Esophagus mucosa (tissue), 1 donor: ENCODE results near the gene KCTD5. TPM values are rescaled to one million over a fixed set of nuclear protein-coding genes. Genes with fewer than 3 reads are reported as not detected.
"Not testable (repeated sequence)": the region's sequence is repeated elsewhere in the genome, so short reads cannot be mapped to it uniquely, and the experiment has no call there.

ENCODE experiments used
- ATAC-seq: fragments of 200-7000 bp; cut with Tn5 transposase; one replicate; pipeline ENCODE4 v1.9.1; 2020
- total RNA-seq: library from RNA; stranded (reverse); gene quantifications from one replicate; pipeline ENCODE4 v1.2.4, GENCODE V29; 2023
- donor health status: DM: yes; HTN: yes; CAD: no.

Gene KCTD5
- total RNA-seq, 1 donor from 2014 or later = 37.7 TPM

DNA sequence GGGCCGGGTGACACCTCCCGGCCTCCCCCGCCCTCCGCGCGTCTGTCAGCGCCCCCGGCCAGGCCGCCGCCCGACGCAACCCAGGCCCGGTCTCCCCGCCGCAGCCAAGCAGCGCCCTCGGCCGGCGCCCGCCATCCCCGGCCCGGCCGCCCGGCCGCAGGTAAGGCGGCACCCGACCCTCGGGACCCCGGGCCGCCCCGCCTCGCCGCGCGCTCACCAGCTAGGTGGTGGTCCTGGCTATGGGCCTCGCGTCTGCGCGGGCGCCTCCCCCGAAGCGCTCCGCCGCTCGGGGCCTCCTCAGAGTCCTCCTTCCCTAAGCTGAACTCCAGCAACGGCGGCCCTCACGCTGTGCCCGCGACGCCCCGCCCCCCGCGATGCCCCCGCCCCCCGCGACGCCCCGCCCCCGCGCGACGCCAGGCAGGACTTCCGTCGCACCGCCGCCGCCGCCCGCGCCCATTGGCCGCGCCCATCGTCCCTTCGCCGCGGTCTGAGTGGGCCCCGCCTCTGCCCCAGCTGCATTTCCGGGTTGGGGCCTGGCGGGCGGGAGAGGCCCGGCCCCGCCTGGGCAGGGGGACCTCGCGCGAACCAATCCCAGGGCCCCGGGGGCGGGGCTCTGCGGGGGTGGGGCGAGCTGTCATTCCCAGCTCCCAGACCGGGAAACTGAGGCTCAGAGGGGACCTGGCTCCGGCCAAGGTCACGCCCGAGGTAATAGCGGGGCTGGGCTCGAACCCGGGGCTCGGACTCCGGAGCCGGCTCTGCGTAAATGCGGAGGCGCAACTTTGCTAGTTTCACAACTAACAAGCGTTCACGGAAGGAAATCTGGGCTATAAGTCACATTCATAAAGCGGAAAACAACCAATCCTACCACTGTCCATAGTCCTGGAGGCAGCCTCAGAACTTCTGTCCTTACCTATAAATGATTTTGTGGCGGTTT is 9.0 kb upstream of the KCTD5 start:
- peak; percentile 96 for ATAC-seq

DNA sequence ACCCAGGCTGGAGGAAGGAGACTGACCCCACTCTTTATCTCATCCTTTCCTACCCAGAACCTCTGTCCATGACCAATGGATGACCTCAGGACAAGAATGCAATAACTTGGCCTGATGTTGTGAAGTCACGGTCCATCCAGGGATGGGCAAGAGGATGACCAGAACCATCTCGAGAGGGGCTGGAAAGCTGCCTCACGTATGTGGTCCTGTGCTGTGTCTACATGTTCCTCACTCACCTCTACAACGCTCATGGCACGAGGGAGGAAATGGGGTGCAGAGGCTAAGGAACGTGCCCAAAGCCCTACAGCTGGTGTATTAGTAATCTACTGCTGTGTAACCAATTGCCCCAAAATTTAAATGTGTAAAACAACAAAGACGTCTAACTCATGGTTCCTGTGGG is 7.3 kb upstream of the KCTD5 start:
- ATAC-seq = no peak

GRCh38 chr16:2675714-2676113 is 6.6 kb upstream of the KCTD5 start:
- ATAC-seq = no peak

DNA sequence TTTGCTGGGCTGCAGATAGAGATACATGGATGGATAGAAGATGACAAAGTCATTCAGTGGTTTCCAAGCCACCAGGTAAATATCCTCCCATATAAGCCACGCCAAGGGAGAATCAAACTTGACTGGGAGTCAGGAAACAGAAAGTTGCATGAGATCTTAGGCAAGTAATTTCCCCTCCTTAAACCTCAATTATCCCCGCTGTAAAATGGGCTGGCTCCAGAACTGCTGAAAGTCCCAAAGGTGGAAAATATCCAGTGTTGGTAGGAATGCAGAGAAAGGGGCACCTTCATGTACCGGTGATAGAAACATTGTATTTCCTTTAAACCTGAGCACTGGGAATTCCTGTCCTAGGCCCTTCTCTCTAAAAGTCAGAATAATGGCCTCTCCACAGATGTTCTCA is 5.4 kb upstream of the KCTD5 start:
- ATAC-seq = not testable (repeated sequence)

DNA sequence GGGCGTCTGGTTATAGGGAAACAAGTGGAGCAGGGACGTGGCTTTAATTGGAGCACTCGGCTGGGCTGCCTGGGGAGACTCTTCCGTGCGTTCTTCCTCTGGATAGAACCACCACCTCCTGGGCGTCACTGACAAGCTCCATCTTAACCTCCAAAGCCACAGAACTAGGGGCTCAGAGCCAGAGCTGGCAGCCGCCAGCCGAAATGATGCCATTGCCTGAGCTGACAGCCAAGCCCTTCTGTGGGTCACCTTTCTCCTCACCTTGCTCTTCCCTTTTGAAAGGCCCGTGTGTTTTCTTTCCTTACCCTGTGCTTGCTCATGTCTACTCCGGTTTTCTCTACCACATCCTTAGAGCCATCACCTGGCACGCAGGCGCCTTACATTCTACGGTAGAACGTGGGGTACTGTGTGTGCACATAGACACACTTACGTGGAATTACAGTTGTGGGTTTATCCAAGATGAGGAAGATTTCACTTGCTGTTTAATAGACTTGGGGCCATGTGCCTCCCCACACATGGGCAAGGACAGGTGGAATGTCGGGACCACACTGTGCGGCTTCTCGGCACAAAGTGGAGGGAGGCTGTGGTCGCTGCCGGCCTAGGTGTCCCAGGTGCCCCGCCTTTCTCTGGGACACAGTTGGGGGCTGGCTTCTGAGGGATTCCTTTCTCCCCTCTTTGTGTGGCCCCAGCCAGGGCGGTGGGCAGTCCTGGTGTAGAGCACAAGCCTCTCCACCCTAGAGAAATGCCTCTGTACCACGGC is 3.9 kb upstream of the KCTD5 start:
- ATAC-seq = not testable (repeated sequence)

- not testable (repeated sequence) for ATAC-seq
Measured at GRCh38 chr16:2679902-2680301, 2.4 kb upstream of the KCTD5 start.

DNA sequence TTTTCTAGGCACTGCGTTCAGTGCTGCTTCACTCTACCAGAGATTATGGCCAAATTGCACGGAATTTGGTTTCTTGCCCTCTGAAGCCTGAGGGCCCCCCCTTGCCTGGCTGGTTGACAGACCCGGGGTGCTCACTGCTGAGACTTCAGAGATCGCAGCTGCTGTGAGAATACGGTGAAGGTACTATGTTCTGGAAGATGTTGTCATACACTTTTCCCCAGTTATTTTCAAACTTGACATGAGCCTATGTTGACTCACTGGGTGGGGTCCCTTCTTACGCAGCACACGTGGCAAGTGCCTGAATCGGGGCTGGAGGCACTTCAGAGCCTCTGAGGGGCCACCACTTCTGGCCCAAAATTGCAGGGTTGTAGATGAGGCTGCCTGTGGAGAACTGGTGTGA is 2.0 kb upstream of the KCTD5 start:
- not testable (repeated sequence) for ATAC-seq

DNA sequence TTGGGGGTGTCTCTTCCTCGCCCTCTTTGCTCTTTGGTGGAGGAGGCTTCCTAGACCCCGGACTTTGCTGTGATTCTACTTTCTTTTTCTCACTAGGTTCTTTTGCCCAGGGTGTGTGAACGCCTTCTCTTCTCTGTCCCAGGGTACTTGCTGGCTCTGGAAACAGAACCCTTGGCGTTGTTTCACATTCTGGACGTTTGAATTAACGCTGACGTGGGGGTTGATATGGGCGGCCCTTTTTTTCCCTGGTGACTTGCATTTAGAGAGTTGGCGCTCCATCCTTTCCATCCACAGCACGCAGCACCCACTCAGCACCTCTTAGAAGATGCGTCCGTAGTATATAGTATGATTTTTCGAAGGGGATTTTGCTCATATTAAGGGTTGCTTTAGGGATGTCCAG is 718 bp downstream of the KCTD5 start:
- ATAC-seq = not testable (repeated sequence)

DNA sequence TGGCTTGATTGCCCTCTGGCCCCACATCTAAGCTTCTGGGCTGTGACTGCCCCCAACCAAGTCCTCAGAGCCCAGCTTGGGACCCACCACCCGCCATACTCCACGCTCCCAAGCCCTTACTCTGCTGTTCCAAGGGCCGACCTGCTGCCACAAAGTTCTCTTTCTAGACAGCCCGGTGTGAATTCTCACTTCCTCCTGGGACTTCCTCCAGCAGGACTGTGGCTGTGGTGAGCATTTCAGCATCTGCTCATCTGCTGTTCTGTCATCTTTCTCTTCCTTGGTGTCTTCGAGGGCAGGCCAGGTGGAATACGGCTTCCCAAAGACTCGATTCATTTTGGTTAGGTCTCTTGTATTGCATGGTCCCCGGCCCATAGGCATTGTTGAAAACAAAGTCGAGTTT is 3.8 kb downstream of the KCTD5 start:
- ATAC-seq = not testable (repeated sequence)

DNA sequence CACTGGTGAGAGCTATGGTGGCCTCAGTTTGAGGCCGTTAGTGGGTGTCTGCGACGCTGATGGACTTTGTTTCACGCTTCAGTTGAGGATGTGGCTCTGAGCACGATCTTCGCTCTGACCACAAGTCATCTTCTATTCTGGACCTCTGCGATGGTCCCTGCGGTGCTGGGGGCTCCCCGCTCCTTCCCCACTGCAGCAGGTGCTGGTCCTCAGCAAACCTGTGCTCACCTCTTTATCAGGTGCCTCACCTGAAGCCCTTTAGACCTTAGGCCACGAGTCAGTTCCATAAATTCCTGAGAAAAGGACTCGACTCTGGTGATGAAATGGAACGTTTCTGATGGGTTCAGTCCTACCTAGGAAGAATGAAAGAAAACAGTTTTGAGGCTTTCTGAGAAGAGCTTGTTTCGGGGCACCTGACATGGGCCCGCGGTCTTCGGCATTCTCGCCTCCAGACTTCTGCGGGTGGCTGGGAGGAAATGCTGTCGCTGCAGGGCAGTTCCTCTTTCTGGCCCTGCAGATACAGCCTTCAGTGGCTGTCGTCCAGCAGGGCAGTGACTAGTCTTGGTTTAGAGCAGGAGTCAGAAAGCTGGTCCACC is 4.7 kb downstream of the KCTD5 start:
- no peak for ATAC-seq

DNA sequence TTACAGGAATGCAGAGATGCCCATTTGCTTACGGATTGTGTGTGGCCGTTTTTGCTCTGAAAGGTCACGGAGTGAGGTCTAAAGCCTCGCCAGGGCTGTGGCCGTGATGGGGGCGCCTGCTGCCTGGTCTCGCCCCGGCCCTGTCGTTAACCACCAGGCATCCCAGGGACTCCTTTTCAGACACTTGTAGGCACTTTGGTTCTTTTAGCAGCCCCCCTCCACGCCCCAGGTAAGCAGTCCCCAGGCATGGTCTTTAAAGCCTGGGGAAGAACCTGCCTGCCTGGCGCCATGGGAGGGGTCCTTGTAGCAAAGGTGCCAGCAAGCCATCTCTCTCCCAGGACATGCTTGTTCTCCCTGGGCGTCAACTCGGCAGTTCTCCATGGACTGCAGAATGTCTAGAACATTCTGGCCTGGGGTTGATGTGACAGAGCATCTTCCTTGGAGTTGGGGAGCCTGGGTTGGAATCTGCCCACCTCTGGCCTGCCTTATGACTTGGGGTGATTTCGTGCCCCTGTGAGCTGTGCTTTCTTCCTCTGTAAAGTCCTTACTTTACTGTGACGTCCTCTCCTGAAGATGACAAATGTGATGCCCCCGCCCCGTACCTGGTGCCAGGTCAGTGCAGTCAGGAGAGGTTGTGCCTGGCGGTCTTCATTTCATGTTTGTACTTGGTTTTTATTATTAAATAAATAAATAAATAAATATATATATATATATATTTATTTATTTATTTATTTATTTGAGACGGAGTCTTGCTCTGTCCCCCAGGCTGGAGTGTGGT is 5.4 kb downstream of the KCTD5 start:
- ATAC-seq = no peak

GRCh38 chr16:2689422-2689821 is 7.1 kb downstream of the KCTD5 start:
- not testable (repeated sequence) for ATAC-seq

DNA sequence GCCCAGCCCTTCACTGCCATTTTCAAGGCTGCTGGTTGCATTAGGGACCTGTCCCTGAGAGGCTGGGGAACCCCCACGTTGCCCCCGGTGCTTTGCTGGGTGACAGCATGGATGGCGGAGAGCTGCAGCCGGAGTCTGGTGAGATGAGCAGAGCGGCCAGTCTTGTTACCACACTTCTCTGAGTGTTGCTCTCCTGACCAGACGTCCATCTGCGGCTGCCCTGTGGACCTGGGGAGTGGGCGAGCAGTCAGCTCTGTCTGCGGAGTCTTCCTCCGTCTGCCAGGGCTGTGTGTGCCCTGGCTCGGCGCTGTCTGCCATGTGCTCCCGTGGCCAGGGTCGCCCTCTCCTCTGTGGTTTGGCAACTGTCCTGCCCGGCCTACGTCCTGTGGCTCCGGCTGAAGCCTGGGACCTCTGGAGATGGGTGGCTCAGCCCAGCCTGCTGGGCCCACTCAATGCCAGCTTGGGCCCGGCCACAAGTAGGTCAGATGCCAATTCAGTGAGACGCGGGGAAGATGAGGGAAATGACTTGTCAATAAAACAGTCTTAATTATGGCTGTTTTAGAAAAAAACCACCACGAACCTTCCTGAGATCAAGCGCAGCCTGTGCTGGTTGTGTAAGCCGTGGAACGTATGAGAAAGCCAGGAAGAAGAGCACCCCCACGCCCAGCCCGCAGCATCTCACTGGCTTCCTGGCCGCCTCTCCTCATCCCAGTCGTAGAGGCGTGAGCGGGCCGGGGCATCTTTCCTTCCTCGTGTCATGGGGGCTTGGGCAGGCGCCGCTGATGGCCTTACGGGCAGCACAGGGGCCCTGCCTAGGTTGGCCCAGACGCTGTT is 7.9 kb downstream of the KCTD5 start:
- no peak for ATAC-seq

DNA sequence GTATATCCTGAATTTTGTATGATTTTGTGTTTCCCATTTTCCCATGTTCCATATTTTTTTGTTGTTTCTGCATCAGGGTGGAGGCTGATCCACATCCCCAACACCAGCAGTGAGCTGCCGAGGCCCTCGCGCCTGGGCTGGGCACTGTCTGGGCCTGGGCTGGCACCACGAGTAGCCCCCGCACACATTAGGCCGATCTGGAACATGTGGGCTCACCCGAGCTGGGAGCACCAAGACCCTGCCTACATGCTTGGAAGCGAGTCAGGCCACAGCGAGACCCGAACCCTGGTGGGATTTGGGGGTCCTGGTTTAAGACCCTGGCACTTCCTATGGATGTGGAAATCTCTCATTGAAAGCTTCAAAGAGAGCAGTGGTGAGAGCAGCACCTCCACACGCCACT is 8.5 kb downstream of the KCTD5 start:
- ATAC-seq = no peak

GRCh38 chr16:2691491-2692248 is 9.3 kb downstream of the KCTD5 start:
- no peak for ATAC-seq

DNA sequence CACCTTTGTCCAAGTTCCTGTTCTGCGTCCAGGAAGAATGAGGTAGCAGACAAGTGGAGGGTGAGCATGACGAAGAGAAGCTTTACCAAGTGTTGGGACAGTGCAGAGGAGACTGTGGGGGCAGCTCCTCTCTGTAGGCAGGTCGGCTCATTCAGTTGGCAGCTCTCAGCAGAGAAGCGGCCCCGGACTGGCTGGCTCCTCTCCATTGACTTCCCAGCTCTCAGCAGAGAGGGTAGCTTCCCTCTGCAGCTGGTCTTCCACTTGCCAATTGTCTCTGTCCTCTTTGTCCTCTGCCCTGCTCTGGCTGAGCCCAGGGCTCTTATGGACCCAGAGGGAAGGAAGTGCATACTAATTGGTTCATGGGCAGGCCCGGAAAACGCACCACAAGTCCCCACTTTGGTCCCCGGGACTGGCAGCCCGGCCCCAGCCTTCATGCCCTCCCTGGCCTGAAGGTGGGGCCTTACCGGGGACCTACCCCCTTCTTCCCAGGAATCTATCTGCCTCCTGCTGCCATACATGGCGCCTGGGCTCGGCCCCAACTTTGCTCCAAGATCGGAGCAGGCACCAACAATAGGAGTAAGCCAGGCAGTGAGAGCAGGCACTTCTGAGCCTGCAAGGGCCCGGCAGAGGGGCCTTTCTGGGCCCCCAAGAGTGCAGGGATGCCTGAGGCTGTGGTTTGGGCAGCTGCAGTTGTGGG is 10.1 kb downstream of the KCTD5 start:
- no peak for ATAC-seq

- no peak for ATAC-seq
Measured at GRCh38 chr16:2692948-2693651, 10.8 kb downstream of the KCTD5 start.

DNA sequence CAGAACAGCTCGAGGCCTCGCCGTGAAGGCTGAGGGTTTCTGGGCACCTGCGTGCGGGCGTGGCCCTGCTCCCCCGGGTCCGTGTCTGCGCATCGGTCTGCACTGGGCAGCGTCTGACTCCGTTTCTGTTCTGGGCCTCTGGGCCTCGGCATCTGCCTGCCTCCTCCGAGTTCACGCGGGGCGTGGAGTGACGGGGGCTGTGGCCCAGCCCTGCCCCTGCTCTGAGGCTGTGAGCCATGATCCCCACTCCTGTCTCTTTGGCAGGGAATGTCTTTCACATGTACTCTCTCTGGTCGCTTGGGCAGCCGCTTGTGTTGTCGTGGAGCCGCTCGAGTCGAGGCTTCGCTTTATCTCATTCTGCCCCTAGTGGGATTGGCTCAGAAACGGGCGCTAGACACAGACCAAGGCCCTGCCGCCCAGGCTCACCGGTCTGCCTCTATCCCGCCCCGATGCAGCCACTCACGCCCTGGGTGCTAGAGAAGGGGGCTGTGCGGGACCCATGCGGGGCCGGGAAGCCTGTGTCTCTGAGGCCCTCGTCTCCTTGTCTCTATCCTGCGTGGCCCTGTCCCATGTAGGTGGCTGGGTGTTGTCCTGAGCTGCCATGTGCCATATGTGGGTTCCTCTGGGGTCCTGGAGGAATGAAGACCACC is 14.4 kb downstream of the KCTD5 start:
- not testable (repeated sequence) for ATAC-seq

- no peak for ATAC-seq
Measured at GRCh38 chr16:2697401-2697948, 15.2 kb downstream of the KCTD5 start.
